Tibial nerve (tissue), 4 donors: ENCODE data around the gene ANKZF1. TPM values are rescaled to one million over a fixed set of nuclear protein-coding genes. Genes with fewer than 3 reads are reported as not detected.
"Not testable (repeated sequence)": the region's sequence is repeated elsewhere in the genome, so short reads cannot be mapped to it uniquely, and the experiment has no call there.

Experiments
- DNase-seq, 2 donors: peaks; one replicate each; pipeline ENCODE4 v3.0.0-alpha.2; 2019; ENCODE audit warnings: low spot score in 2 of 2
- H3K27ac ChIP-seq, 4 donors: fragments of 200-600 bp; sonication (generic) in 3 of 4; one replicate each; pipeline ENCODE4 v1.5.1; 2017 to 2019; ENCODE audit warnings: mild to moderate bottlenecking in 1 of 4
- H3K27me3 ChIP-seq, 2 donors: fragments of 200-600 bp; sonication (generic) in 1 of 2; one replicate each; pipeline versions ENCODE4 v1.5.1 to v1.6.0; 2017 to 2019
- H3K36me3 ChIP-seq, 3 donors: fragments of 200-600 bp; sonication (generic); one replicate each; pipeline ENCODE4 v1.5.1; 2018 to 2019
- H3K4me1 ChIP-seq, 4 donors: fragments of 200-600 bp; sonication (generic) in 3 of 4; one replicate each; pipeline ENCODE4 v1.5.1; 2017 to 2019
- H3K4me3 ChIP-seq, 4 donors: fragments of 200-600 bp; sonication (generic) in 3 of 4; one replicate each; pipeline ENCODE4 v1.5.1; 2017 to 2019; ENCODE audit warnings: mild to moderate bottlenecking in 1 of 4, moderate library complexity in 1 of 4
- H3K9me3 ChIP-seq, 4 donors: fragments of 200-600 bp; sonication (generic) in 3 of 4; one replicate each; pipeline ENCODE4 v1.5.1; 2017 to 2019
- CTCF ChIP-seq, 5 experiments: fragments of 200-600 bp in 3 of 5; fragments of 450-650 bp in 2 of 5; sonication (generic) in 3 of 5; IDR thresholded peaks; one replicate each; pipeline ENCODE4 v1.5.1; 2016 to 2019; ENCODE audit warnings: antibody characterized with exemption in 5 of 5, mild to moderate bottlenecking in 3 of 5, moderate library complexity in 2 of 5
- EP300 ChIP-seq, 2 donors: sonication (generic); formaldehyde crosslinking; IDR thresholded peaks; one replicate each; pipeline ENCODE4 v1.6.1; 2017; ENCODE audit warnings: antibody characterized with exemption in 2 of 2, mild to moderate bottlenecking in 1 of 2
- POLR2A ChIP-seq, 2 donors: fragments of 450-650 bp; IDR thresholded peaks; one replicate each; pipeline ENCODE4 v1.6.1; 2017; ENCODE audit warnings: antibody characterized with exemption in 2 of 2, mild to moderate bottlenecking in 2 of 2, moderate library complexity in 2 of 2
- WGBS, 2 donors: methylation state at CpG; one replicate each; pipeline ENCODE4 v1.1.5; 2018; 5-methylcytosine and 5-hydroxymethylcytosine counted together
- total RNA-seq, 4 donors: library from RNA; depleted of rRNA; stranded (reverse); fragments of >200 nt; gene quantifications; one replicate each; pipeline ENCODE4 v1.1.0, GENCODE V29; 2016

Gene ANKZF1
- total RNA-seq, 4 donors from 2014 or later, result 84.5 to 106 (median 97.6) TPM

- Histone ChIP-seq H3K27ac (peak overlapping the region in 3 of 4 donors; percentile 33 to 89 (median 76)), H3K36me3 (peaks cover 0 to 6% (median 0%) of the 10 kb centered on the region in 3 donors), H3K4me3 (peak overlapping the region; percentile 49 to 81 (median 68)), H3K4me1 (peaks cover 0 to 49% (median 24%) of the 10 kb centered on the region in 4 donors), H3K9me3 (no peaks in the 10 kb centered on the region), H3K27me3 (peaks cover 0 to 43% of the 10 kb centered on the region in 2 donors)
- 19 to 22% methylated on average over 10 to 11 of the region's 12 CpGs for WGBS, 2 donors
- DNase-seq, result no peak
- TF ChIP-seq CTCF (IDR thresholded peaks at IDR 0.05) (no peak), EP300 (IDR thresholded peaks at IDR 0.05) (no peak), POLR2A (IDR thresholded peaks at IDR 0.05) (no peak)
These were observed 25.1 kb downstream of the ANKZF1 start for GRCh38 chr2:219254590-219255201.

- WGBS, 2 donors, result 79 to 81% methylated on average over 10 of the region's 10 CpGs
- H3K4me1 ChIP-seq, result peaks cover 0 to 15% (median 8%) of the 10 kb centered on the region in 4 donors
- not testable (repeated sequence) for H3K36me3 ChIP-seq, H3K27ac ChIP-seq, H3K9me3 ChIP-seq, DNase-seq, H3K4me3 ChIP-seq
- H3K27me3 ChIP-seq, result peaks cover 0 to 52% of the 10 kb centered on the region in 2 donors
These were observed 29.3 kb downstream of the ANKZF1 start for GRCh38 chr2:219258942-219259341.

GRCh38 chr2:219261024-219261855 is 31.6 kb downstream of the ANKZF1 start:
- 61 to 72% methylated on average over 5 of the region's 5 CpGs for WGBS, 2 donors
- peaks cover 0 to 30% of the 10 kb centered on the region in 2 donors for H3K27me3 ChIP-seq
- H3K27ac ChIP-seq, result no peak overlapping the region
- H3K36me3 ChIP-seq, result no peaks in the 10 kb centered on the region
- DNase-seq, result no peak
- H3K4me3 ChIP-seq, result no peak overlapping the region
- TF ChIP-seq CTCF (IDR thresholded peaks at IDR 0.05) (no peak), EP300 (IDR thresholded peaks at IDR 0.05) (no peak), POLR2A (IDR thresholded peaks at IDR 0.05) (no peak)
- H3K4me1 ChIP-seq, result no peaks in the 10 kb centered on the region
- no peaks in the 10 kb centered on the region for H3K9me3 ChIP-seq

- Histone ChIP-seq H3K27me3 (peaks cover 0 to 5% of the 10 kb centered on the region in 2 donors), H3K36me3 (no peaks in the 10 kb centered on the region), H3K4me3 (no peak overlapping the region), H3K27ac (no peak overlapping the region), H3K9me3 (no peaks in the 10 kb centered on the region), H3K4me1 (no peaks in the 10 kb centered on the region)
- DNase-seq, result no peak
- TF ChIP-seq CTCF (IDR thresholded peaks at IDR 0.05) (no peak), POLR2A (IDR thresholded peaks at IDR 0.05) (no peak)
- 60 to 100% methylated on average over 1 to 5 of the region's 5 CpGs for WGBS, 2 donors
These were observed 36.6 kb downstream of the ANKZF1 start for GRCh38 chr2:219266232-219266631.

GRCh38 chr2:219266886-219267285 is 37.3 kb downstream of the ANKZF1 start:
- H3K4me3 ChIP-seq, result no peak overlapping the region
- H3K27ac ChIP-seq, result no peak overlapping the region
- DNase-seq, result no peak
- H3K36me3 ChIP-seq, result no peaks in the 10 kb centered on the region
- H3K9me3 ChIP-seq, result no peaks in the 10 kb centered on the region
- TF ChIP-seq CTCF (IDR thresholded peaks at IDR 0.05), result no peak
- no peak for TF ChIP-seq POLR2A (IDR thresholded peaks at IDR 0.05)
- TF ChIP-seq EP300 (IDR thresholded peaks at IDR 0.05), result no peak
- WGBS, 2 donors, result 86 to 100% methylated on average over 1 of the region's 1 CpG
- H3K4me1 ChIP-seq, result no peaks in the 10 kb centered on the region
- no peaks in the 10 kb centered on the region for H3K27me3 ChIP-seq
